Neural cell (in vitro differentiated cells): ENCODE data around the gene ZBTB7C.

ENCODE experiments used
- CTCF ChIP-seq: fragments of 450-650 bp; IDR thresholded peaks from 2 replicates; pipeline ENCODE4 v1.5.1; 2014; ENCODE audit warnings: antibody characterized with exemption, mild to moderate bottlenecking, moderate library complexity; ENCODE audit not compliant: poor library complexity, severe bottlenecking
- RAD21 ChIP-seq: fragments of 450-650 bp; conservative IDR thresholded peaks from 2 replicates; pipeline ENCODE4 v1.6.1; 2014; ENCODE audit warnings: antibody characterized with exemption, mild to moderate bottlenecking, moderate library complexity

DNA sequence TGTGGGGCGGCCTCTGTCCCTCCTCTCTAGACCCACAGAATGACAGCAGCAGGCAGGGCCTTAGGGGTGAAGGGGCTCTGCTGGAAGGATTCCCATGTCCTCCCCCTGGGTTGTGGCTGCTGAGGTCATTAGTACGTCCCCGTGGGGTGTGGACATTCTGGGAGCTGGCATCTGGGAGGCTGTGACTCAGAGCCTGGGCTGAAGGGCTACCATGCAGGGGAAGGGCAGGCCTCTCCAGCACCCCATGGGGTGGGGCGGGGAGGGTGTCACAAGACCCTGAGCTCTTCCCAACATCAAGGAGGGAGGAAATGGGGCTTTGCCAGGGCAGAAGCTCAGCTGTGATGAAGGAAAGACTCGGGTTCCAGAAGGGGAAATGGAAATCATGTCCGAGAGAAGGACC lies 373.0 kb downstream of the ZBTB7C start:
- TF ChIP-seq CTCF (no peak), RAD21 (no peak)
